HEK293 (cell line): ENCODE results near the gene RPS6KA2.
"Not testable (repeated sequence)": the region's sequence is repeated elsewhere in the genome, so short reads cannot be mapped to it uniquely, and the experiment has no call there.

Experiments used
- CTCF ChIA-PET: fragments of 350-600 bp; formaldehyde crosslinking; extraction: SDS; loops from one replicate; lab custom pipeline; 2021; ENCODE audit warnings: antibody characterized with exemption; lab: Yijun Ruan, JAX
- POLR2A ChIA-PET: fragments of 300-600 bp; formaldehyde crosslinking; extraction: SDS; loops from one replicate; lab custom pipeline; 2020; ENCODE audit warnings: antibody characterized with exemption, inconsistent platforms; lab: Yijun Ruan, JAX
- H3K27ac ChIP-seq: fragments of 200-500 bp; sonication (Bioruptor generic); 2 replicates; pipeline ENCODE4 v1.5.1; 2014; ENCODE audit warnings: low read depth, low read length, control low read depth, inconsistent platforms; ENCODE audit errors: extremely low read depth
- H3K36me3 ChIP-seq, 2 experiments: fragments of 200-500 bp in 1 of 2; sonication (Bioruptor generic) in 1 of 2; 1 replicate in 1 of 2; 2 replicates in 1 of 2; pipeline ENCODE4 v1.5.1; 2014 to 2017; ENCODE audit warnings: inconsistent platforms in 2 of 2, low read length in 2 of 2; ENCODE audit not compliant: control insufficient read depth in 2 of 2, insufficient read depth in 1 of 2
- H3K4me1 ChIP-seq: fragments of 200-500 bp; sonication (Bioruptor generic); 2 replicates; pipeline ENCODE4 v1.5.1; 2014; ENCODE audit warnings: mild to moderate bottlenecking, low read length, inconsistent platforms; ENCODE audit not compliant: control insufficient read depth, insufficient read depth
- H3K4me3 ChIP-seq: 2 replicates; pipeline ENCODE4 v1.5.1; 2011; ENCODE audit warnings: low read depth, mild to moderate bottlenecking, control low read depth, low read length, moderate library complexity
- H3K9me3 ChIP-seq: fragments of 200-500 bp; sonication (Bioruptor generic); 2 replicates; pipeline ENCODE4 v1.5.1; 2014; ENCODE audit warnings: low read depth, low read length, inconsistent platforms; ENCODE audit not compliant: control insufficient read depth, insufficient read depth
- KLF1 ChIP-seq: fragments of 450-650 bp; formaldehyde crosslinking; IDR thresholded peaks from 2 replicates; pipeline ENCODE4 v1.5.1; 2016; ENCODE audit warnings: missing biosample characterization, missing genetic modification characterization
- KLF10 ChIP-seq: fragments of 450-650 bp; IDR thresholded peaks from 2 replicates; pipeline ENCODE4 v1.5.1; 2018; ENCODE audit warnings: missing biosample characterization, mild to moderate bottlenecking, missing genetic modification characterization
- ZBTB17 ChIP-seq: fragments of 450-650 bp; formaldehyde crosslinking; IDR thresholded peaks from 2 replicates; pipeline ENCODE4 v1.5.1; 2016; ENCODE audit warnings: missing biosample characterization, missing genetic modification characterization
- ZNF133 ChIP-seq: fragments of 450-650 bp; formaldehyde crosslinking; IDR thresholded peaks from 2 replicates; pipeline ENCODE4 v1.5.1; 2016; ENCODE audit warnings: missing biosample characterization, missing genetic modification characterization
- ZNF146 ChIP-seq: fragments of 450-650 bp; formaldehyde crosslinking; IDR thresholded peaks from 2 replicates; pipeline ENCODE4 v1.5.1; 2016; ENCODE audit warnings: missing biosample characterization, missing genetic modification characterization
- ZNF2 ChIP-seq: fragments of 450-650 bp; formaldehyde crosslinking; IDR thresholded peaks from 2 replicates; pipeline ENCODE4 v1.5.1; 2016; ENCODE audit warnings: missing biosample characterization, missing genetic modification characterization
- ZNF223 ChIP-seq: fragments of 450-650 bp; formaldehyde crosslinking; IDR thresholded peaks from 2 replicates; pipeline ENCODE4 v1.5.1; 2016; ENCODE audit warnings: missing biosample characterization, missing genetic modification characterization
- ZNF311 ChIP-seq: fragments of 450-650 bp; formaldehyde crosslinking; IDR thresholded peaks from 2 replicates; pipeline ENCODE4 v1.5.1; 2017; ENCODE audit warnings: missing biosample characterization, missing genetic modification characterization, borderline replicate concordance
- ZNF391 ChIP-seq: fragments of 450-650 bp; formaldehyde crosslinking; IDR thresholded peaks from 2 replicates; pipeline ENCODE4 v1.5.1; 2016; ENCODE audit warnings: low read depth, missing biosample characterization, missing genetic modification characterization, borderline replicate concordance
- ZNF426 ChIP-seq: fragments of 450-650 bp; formaldehyde crosslinking; IDR thresholded peaks from 2 replicates; pipeline ENCODE4 v1.5.1; 2017; ENCODE audit warnings: missing biosample characterization, missing genetic modification characterization, mild to moderate bottlenecking, inconsistent platforms, moderate library complexity
- ZNF560 ChIP-seq: fragments of 450-650 bp; formaldehyde crosslinking; IDR thresholded peaks from 2 replicates; pipeline ENCODE4 v1.5.1; 2017; ENCODE audit warnings: missing biosample characterization, missing genetic modification characterization, borderline replicate concordance
- ZNF600 ChIP-seq: fragments of 450-650 bp; formaldehyde crosslinking; IDR thresholded peaks from 2 replicates; pipeline ENCODE4 v1.5.1; 2016; ENCODE audit warnings: missing biosample characterization, missing genetic modification characterization
- ZNF654 ChIP-seq: fragments of 450-650 bp; formaldehyde crosslinking; IDR thresholded peaks from 2 replicates; pipeline ENCODE4 v1.5.1; 2016; ENCODE audit warnings: low read depth, missing biosample characterization, missing genetic modification characterization
- ZNF664 ChIP-seq: fragments of 450-650 bp; formaldehyde crosslinking; IDR thresholded peaks from 2 replicates; pipeline ENCODE4 v1.5.1; 2016; ENCODE audit warnings: missing biosample characterization, missing genetic modification characterization
- ZNF747 ChIP-seq: fragments of 450-650 bp; formaldehyde crosslinking; IDR thresholded peaks from 2 replicates; pipeline ENCODE4 v1.5.1; 2016; ENCODE audit warnings: missing biosample characterization, missing genetic modification characterization
- ZNF837 ChIP-seq: fragments of 450-650 bp; formaldehyde crosslinking; IDR thresholded peaks from 2 replicates; pipeline ENCODE4 v1.5.1; 2016; ENCODE audit warnings: missing biosample characterization, missing genetic modification characterization
- TF ChIP-seq, protein P1 (sequence below): fragments of 450-650 bp; formaldehyde crosslinking; optimal IDR thresholded peaks from 2 replicates; pipeline ENCODE3; 2016; ENCODE audit warnings: missing biosample characterization, mild to moderate bottlenecking, missing genetic modification characterization
- TF ChIP-seq, protein P2 (sequence below): fragments of 450-650 bp; formaldehyde crosslinking; IDR thresholded peaks from 2 replicates; pipeline ENCODE4 v1.5.1; 2016; ENCODE audit warnings: missing biosample characterization, missing genetic modification characterization
- TF ChIP-seq, protein P3 (sequence below): fragments of 450-650 bp; formaldehyde crosslinking; IDR thresholded peaks from 2 replicates; pipeline ENCODE4 v1.5.1; 2016; ENCODE audit warnings: missing biosample characterization, missing genetic modification characterization
- TF ChIP-seq, protein P4 (sequence below): fragments of 450-650 bp; formaldehyde crosslinking; IDR thresholded peaks from 2 replicates; pipeline ENCODE4 v1.5.1; 2016; ENCODE audit warnings: missing biosample characterization, missing genetic modification characterization
- TF ChIP-seq, protein P5 (sequence below): fragments of 450-650 bp; formaldehyde crosslinking; IDR thresholded peaks from 2 replicates; pipeline ENCODE4 v1.5.1; 2016; ENCODE audit warnings: missing biosample characterization, missing genetic modification characterization

RPS6KA2 gene

DNA sequence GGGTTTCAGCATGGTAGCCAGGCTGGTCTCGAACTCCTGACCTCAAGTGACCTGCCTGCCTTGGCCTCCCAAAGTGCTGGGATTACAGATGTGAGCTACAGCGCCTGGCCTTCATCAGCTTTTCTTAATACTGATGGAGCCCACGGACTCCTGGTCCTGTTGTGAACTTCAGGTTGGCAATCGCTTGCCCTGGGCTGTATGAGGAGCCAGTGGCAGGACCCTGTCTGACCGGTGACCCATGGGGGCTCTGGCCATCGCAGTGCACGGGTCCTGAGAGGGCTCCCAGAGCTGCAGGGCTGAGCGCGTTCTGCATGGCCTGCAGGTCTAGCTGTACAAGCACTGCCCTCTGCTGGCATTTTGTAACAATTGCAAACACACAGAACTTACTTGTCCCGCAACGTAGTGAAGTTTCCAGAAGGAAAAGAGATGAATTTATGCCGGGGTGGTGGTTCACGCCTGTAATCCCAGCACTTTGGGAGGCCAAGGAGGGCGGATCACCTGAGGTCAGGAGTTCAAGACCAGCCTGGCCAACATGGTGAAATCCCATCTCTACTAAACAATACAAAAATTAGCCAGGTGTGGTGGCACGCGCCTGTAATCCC is 226.3 kb downstream of the RPS6KA2 start:
- H3K9me3 ChIP-seq, H3K4me1 ChIP-seq, H3K27ac ChIP-seq, H3K4me3 ChIP-seq, H3K36me3 ChIP-seq: not testable (repeated sequence)
- POLR2A ChIA-PET, result interaction anchor here (0.6 to 1.0 kb wide), 5 partner anchors 17 to 244 kb away, joined by 3 to 4 read pairs (median 3); no protein-coding TSS in a partner anchor
- TF ChIP-seq, protein P1, sequence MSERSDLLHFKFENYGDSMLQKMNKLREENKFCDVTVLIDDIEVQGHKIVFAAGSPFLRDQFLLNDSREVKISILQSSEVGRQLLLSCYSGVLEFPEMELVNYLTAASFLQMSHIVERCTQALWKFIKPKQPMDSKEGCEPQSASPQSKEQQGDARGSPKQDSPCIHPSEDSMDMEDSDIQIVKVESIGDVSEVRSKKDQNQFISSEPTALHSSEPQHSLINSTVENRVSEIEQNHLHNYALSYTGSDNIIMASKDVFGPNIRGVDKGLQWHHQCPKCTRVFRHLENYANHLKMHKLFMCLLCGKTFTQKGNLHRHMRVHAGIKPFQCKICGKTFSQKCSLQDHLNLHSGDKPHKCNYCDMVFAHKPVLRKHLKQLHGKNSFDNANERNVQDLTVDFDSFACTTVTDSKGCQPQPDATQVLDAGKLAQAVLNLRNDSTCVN (tag by site-specific recombination), result peak; percentile 24
- TF ChIP-seq ZBTB17 (tag by site-specific recombination) (peak; percentile 38; the same call in 1 of the 2 replicates), ZNF654 (peak; percentile 85), ZNF600 (0 out of 2 replicates have a peak, but pooled peaks have one; percentile 26), ZNF2 (tag by site-specific recombination) (peak; percentile 54; the same call in 1 of the 2 replicates)
- TF ChIP-seq, protein P2, sequence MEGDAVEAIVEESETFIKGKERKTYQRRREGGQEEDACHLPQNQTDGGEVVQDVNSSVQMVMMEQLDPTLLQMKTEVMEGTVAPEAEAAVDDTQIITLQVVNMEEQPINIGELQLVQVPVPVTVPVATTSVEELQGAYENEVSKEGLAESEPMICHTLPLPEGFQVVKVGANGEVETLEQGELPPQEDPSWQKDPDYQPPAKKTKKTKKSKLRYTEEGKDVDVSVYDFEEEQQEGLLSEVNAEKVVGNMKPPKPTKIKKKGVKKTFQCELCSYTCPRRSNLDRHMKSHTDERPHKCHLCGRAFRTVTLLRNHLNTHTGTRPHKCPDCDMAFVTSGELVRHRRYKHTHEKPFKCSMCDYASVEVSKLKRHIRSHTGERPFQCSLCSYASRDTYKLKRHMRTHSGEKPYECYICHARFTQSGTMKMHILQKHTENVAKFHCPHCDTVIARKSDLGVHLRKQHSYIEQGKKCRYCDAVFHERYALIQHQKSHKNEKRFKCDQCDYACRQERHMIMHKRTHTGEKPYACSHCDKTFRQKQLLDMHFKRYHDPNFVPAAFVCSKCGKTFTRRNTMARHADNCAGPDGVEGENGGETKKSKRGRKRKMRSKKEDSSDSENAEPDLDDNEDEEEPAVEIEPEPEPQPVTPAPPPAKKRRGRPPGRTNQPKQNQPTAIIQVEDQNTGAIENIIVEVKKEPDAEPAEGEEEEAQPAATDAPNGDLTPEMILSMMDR (tag by site-specific recombination), result peak; percentile 82
- TF ChIP-seq, all 188 proteins: peak for 6; not testable (repeated sequence) for 182
- CTCF ChIA-PET, result interaction anchor here (0.5 to 6.9 kb wide), 47 partner anchors 9 to 729 kb away, joined by 3 to 94 read pairs (median 4); partner anchors contain the start of gene PRR18

DNA sequence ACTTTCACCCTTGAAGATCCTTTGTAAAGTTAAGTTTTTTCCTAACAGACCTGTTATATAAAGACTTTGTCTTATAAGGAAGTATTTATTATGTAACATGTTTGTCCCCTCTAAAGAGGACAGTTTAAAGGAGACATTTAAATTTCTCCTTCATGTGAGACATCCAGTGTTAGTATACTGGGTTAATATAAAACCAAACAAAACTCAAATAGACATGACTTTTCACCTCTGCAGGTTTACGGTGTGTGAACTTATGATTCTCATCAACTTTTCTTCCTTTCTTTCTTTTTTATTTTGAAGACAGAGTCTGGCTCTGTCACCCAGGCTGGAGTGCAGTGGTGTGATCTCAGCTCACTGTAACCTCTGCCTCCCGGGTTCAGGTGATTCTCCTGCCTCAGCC is 226.9 kb downstream of the RPS6KA2 start:
- ChIA-PET POLR2A (interaction anchor here (1.0 kb wide), 3 partner anchors 16 to 124 kb away, joined by 3 to 4 read pairs (median 3); no protein-coding TSS in a partner anchor), CTCF (interaction anchor here (0.5 to 6.9 kb wide), 39 partner anchors 8 to 729 kb away, joined by 3 to 94 read pairs (median 5); partner anchors contain the start of gene PRR18)
- Histone ChIP-seq H3K27ac (no peak overlapping the region), H3K4me3 (no peak overlapping the region), H3K36me3 (no peaks in the 10 kb centered on the region), H3K9me3 (no peaks in the 10 kb centered on the region), H3K4me1 (peaks cover 5% of the 10 kb centered on the region)
- TF ChIP-seq ZNF146 (tag by site-specific recombination), result no peak
- TF ChIP-seq ZNF747, result no peak
- no peak for TF ChIP-seq ZNF311
- no peak for TF ChIP-seq ZNF133 (tag by site-specific recombination)
- TF ChIP-seq KLF10 (tag by site-specific recombination), result no peak
- TF ChIP-seq ZNF426 (tag by site-specific recombination), result no peak
- TF ChIP-seq KLF1, result no peak
- TF ChIP-seq ZBTB17 (tag by site-specific recombination), result no peak
- TF ChIP-seq, protein P2 (tag by site-specific recombination), result no peak
- TF ChIP-seq ZNF391 (tag by site-specific recombination), result no peak
- TF ChIP-seq, protein P3, sequence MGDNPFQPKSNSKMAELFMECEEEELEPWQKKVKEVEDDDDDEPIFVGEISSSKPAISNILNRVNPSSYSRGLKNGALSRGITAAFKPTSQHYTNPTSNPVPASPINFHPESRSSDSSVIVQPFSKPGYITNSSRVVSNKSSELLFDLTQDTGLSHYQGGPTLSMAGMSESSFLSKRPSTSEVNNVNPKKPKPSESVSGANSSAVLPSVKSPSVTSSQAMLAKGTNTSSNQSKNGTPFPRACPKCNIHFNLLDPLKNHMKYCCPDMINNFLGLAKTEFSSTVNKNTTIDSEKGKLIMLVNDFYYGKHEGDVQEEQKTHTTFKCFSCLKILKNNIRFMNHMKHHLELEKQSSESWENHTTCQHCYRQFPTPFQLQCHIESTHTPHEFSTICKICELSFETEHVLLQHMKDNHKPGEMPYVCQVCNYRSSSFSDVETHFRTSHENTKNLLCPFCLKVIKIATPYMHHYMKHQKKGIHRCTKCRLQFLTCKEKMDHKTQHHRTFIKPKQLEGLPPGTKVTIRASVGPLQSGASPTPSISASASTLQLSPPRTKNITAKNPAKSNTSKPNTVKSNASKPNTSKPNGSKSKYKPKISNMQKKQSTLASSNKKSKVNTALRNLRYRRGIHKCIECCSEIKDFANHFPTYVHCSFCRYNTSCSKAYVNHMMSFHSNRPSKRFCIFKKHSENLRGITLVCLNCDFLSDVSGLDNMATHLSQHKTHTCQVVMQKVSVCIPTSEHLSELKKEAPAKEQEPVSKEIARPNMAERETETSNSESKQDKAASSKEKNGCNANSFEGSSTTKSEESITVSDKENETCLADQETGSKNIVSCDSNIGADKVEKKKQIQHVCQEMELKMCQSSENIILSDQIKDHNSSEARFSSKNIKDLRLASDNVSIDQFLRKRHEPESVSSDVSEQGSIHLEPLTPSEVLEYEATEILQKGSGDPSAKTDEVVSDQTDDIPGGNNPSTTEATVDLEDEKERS (tag by site-specific recombination), result no peak
- TF ChIP-seq, protein P4, sequence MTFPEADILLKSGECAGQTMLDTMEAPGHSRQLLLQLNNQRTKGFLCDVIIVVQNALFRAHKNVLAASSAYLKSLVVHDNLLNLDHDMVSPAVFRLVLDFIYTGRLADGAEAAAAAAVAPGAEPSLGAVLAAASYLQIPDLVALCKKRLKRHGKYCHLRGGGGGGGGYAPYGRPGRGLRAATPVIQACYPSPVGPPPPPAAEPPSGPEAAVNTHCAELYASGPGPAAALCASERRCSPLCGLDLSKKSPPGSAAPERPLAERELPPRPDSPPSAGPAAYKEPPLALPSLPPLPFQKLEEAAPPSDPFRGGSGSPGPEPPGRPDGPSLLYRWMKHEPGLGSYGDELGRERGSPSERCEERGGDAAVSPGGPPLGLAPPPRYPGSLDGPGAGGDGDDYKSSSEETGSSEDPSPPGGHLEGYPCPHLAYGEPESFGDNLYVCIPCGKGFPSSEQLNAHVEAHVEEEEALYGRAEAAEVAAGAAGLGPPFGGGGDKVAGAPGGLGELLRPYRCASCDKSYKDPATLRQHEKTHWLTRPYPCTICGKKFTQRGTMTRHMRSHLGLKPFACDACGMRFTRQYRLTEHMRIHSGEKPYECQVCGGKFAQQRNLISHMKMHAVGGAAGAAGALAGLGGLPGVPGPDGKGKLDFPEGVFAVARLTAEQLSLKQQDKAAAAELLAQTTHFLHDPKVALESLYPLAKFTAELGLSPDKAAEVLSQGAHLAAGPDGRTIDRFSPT, result no peak
- no peak for TF ChIP-seq ZNF560
- TF ChIP-seq ZNF837 (tag by site-specific recombination), result no peak
- TF ChIP-seq, protein P5, sequence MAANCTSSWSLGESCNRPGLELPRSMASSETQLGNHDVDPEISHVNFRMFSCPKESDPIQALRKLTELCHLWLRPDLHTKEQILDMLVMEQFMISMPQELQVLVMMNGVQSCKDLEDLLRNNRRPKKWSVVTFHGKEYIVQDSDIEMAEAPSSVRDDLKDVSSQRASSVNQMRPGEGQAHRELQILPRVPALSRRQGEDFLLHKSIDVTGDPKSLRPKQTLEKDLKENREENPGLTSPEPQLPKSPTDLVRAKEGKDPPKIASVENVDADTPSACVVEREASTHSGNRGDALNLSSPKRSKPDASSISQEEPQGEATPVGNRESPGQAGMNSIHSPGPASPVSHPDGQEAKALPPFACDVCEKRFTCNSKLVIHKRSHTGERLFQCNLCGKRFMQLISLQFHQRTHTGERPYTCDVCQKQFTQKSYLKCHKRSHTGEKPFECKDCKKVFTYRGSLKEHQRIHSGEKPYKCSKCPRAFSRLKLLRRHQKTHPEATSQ, result no peak
- no peak for TF ChIP-seq ZNF664 (tag by site-specific recombination)
- no peak for TF ChIP-seq ZNF223 (tag by site-specific recombination)
